Peyer's patch (tissue), 4 donors: Measurements from ENCODE around the gene JPT2. TPM values are rescaled to one million over a fixed set of nuclear protein-coding genes. Genes with fewer than 3 reads are reported as not detected.

Experiments used
- DNase-seq, 3 donors: peaks; one replicate each; pipeline ENCODE4 v3.0.0-alpha.2; 2017 to 2019
- H3K27ac ChIP-seq, 4 donors: fragments of 200-600 bp; sonication (generic); one replicate each; pipeline ENCODE4 v1.5.1; 2016 to 2019
- H3K27me3 ChIP-seq, 2 donors: fragments of 200-600 bp; sonication (generic); one replicate each; pipeline ENCODE4 v1.5.1; 2019
- H3K36me3 ChIP-seq, 3 donors: fragments of 200-600 bp; sonication (generic); one replicate each; pipeline ENCODE4 v1.5.1; 2016 to 2019
- H3K4me1 ChIP-seq, 4 donors: fragments of 200-600 bp; sonication (generic); one replicate each; pipeline ENCODE4 v1.5.1; 2016 to 2019
- H3K4me3 ChIP-seq, 4 donors: fragments of 200-600 bp; sonication (generic); 1 replicate in 3 of 4; 2 replicates in 1 of 4; pipeline ENCODE4 v1.5.1; 2016 to 2019; ENCODE audit warnings: mild to moderate bottlenecking in 1 of 4
- H3K9me3 ChIP-seq, 4 donors: fragments of 200-600 bp; sonication (generic); one replicate each; pipeline ENCODE4 v1.5.1; 2016 to 2019; ENCODE audit warnings: mild to moderate bottlenecking in 1 of 4
- POLR2A ChIP-seq, 2 donors: fragments of 450-650 bp; IDR thresholded peaks; one replicate each; pipeline ENCODE4 v1.5.1; 2017; ENCODE audit warnings: antibody characterized with exemption in 2 of 2, mild to moderate bottlenecking in 2 of 2, moderate library complexity in 2 of 2
- total RNA-seq, 4 donors: library from RNA; depleted of rRNA; stranded (reverse); fragments of >200 nt; gene quantifications; one replicate each; pipeline ENCODE4 v1.1.0, GENCODE V29; 2016
- TF ChIP-seq, protein P1 (sequence below), 6 experiments: fragments of 450-650 bp in 4 of 6; fragments of 200-600 bp in 2 of 6; sonication (generic) in 1 of 6; IDR thresholded peaks; one replicate each; pipeline ENCODE4 v1.5.1; 2017 to 2019; ENCODE audit warnings: antibody characterized with exemption in 6 of 6, mild to moderate bottlenecking in 3 of 6, moderate library complexity in 1 of 6

The JPT2 gene
- total RNA-seq, 4 donors from 2014 or later = 22.7 to 32.3 (median 25.0) TPM

DNA sequence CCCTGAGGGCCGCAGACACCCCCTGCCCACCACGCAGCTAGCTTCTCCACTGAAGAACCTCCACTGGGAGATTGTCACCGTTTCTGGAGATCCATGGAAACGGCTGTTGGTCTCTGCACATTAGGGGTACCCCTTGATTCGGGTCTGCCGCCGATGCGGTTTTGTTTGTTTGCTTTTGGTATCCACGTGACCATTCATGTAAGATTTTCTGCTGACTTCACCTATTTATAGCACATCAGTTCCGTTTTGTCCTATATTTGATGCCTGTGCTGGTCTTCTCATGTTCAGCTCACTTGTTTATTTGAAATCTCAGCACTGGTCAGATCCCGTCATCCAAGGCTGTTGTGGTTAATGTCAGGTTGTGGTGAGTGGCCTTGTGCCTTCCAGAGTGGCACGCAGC, 44.8 kb upstream of the JPT2 start:
- H3K9me3 ChIP-seq = no peaks in the 10 kb centered on the region
- DNase-seq = no peak
- H3K4me3 ChIP-seq = no peak overlapping the region
- H3K27me3 ChIP-seq = no peaks in the 10 kb centered on the region
- no peaks in the 10 kb centered on the region for H3K4me1 ChIP-seq
- H3K36me3 ChIP-seq = peaks cover 0 to 68% (median 0%) of the 10 kb centered on the region in 3 donors
- TF ChIP-seq POLR2A (IDR thresholded peaks at IDR 0.05) = no peak
- TF ChIP-seq, protein P1, sequence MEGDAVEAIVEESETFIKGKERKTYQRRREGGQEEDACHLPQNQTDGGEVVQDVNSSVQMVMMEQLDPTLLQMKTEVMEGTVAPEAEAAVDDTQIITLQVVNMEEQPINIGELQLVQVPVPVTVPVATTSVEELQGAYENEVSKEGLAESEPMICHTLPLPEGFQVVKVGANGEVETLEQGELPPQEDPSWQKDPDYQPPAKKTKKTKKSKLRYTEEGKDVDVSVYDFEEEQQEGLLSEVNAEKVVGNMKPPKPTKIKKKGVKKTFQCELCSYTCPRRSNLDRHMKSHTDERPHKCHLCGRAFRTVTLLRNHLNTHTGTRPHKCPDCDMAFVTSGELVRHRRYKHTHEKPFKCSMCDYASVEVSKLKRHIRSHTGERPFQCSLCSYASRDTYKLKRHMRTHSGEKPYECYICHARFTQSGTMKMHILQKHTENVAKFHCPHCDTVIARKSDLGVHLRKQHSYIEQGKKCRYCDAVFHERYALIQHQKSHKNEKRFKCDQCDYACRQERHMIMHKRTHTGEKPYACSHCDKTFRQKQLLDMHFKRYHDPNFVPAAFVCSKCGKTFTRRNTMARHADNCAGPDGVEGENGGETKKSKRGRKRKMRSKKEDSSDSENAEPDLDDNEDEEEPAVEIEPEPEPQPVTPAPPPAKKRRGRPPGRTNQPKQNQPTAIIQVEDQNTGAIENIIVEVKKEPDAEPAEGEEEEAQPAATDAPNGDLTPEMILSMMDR (IDR thresholded peaks at IDR 0.05) = no peak
- H3K27ac ChIP-seq = no peak overlapping the region

DNA sequence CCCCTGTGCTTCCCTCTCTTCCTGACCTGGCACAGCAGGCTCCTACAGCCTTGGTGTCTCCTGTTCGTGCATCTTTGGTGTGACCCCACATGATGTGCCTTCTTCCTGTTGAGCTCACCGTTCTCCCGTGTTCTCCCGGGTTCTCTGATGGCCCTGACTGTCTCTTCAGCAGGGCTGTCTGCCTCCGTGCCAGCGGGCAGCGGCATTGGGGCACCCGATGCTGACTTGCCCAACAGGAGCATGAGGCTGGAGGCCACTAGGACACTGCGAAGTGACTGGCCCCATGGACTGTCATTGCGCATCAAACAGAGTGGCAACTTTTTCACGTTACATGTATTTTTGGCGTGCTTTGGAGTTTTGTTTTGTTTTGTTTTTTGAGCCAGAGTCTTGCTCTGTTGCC, 43.5 kb upstream of the JPT2 start:
- no peaks in the 10 kb centered on the region for H3K9me3 ChIP-seq
- no peaks in the 10 kb centered on the region for H3K27me3 ChIP-seq
- peaks cover 0 to 67% (median 0%) of the 10 kb centered on the region in 3 donors for H3K36me3 ChIP-seq
- no peaks in the 10 kb centered on the region for H3K4me1 ChIP-seq
- TF ChIP-seq, protein P1 (IDR thresholded peaks at IDR 0.05) = no peak
- no peak for TF ChIP-seq POLR2A (IDR thresholded peaks at IDR 0.05)
- no peak overlapping the region for H3K4me3 ChIP-seq
- DNase-seq = no peak
- H3K27ac ChIP-seq = no peak overlapping the region

DNA sequence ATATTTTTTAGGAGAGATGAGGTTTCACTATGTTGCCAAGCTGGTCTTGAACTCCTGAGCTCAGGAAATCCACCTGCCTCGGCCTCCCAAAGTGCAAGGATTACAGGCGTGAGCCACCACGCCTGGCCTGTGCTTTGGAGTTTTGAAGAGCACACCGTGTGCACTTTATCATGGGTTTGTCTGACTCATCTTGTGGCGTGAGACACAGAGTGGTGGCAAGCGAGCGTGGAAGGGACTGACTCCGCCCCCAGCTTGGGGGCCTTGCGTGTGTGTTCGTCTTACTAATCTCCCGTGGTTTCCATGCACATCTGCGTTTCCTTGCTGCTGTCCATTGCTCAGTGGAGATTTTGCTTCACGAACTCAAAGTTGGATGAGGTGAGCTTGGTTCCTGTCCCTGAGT, 43.0 kb upstream of the JPT2 start:
- H3K4me3 ChIP-seq = no peak overlapping the region
- no peak overlapping the region for H3K27ac ChIP-seq
- TF ChIP-seq, protein P1 (IDR thresholded peaks at IDR 0.05) = no peak
- no peak for TF ChIP-seq POLR2A (IDR thresholded peaks at IDR 0.05)
- no peaks in the 10 kb centered on the region for H3K27me3 ChIP-seq
- H3K36me3 ChIP-seq = peaks cover 0 to 66% (median 0%) of the 10 kb centered on the region in 3 donors
- H3K9me3 ChIP-seq = no peaks in the 10 kb centered on the region
- H3K4me1 ChIP-seq = no peaks in the 10 kb centered on the region
- DNase-seq = no peak

DNA sequence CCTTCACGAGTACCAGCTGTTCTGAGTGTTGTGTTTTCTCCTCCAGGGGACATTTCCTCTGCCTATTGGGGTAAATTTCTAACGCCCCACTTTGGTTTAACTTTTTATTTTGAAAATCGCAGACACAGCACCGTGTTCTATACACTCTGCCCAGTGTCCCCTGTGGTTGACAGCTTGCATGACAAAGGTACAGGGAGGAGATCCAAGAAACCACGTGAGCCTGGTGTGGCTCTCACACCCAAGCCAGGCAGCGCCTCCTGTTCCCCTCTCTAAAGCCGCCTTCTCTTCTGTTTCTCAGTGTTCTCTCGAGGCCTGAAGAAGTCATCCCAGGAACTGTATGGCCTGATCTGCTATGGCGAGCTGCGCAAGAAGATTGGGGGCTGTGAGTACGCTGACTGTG, 40.6 kb upstream of the JPT2 start:
- DNase-seq = no peak
- Histone ChIP-seq H3K27ac (no peak overlapping the region), H3K9me3 (no peaks in the 10 kb centered on the region), H3K27me3 (no peaks in the 10 kb centered on the region), H3K36me3 (peaks cover 0 to 81% (median 0%) of the 10 kb centered on the region in 3 donors), H3K4me1 (no peaks in the 10 kb centered on the region), H3K4me3 (no peak overlapping the region)
- TF ChIP-seq POLR2A (IDR thresholded peaks at IDR 0.05) = no peak

DNA sequence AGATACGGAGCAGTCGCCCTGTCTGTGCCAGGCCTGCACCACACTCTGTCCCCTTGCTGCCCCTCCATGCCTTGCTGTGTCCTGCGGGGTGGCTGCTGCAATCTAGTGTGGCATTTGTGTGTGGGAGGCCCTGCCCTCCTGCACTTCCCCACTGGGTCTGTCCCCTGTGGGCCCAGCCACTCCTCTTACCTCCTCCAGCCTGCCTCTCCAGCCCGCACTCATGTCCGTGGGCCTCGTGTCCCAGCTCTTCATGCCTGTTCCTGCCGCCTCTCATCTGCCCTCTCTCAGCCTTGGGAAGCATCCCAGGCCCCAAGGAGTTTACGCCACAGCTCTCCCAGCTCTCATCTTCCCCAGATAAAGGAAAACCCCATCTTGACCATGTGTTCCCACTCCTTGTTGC, 39.3 kb upstream of the JPT2 start:
- DNase-seq = no peak
- TF ChIP-seq, protein P1 (IDR thresholded peaks at IDR 0.05) = no peak
- TF ChIP-seq POLR2A (IDR thresholded peaks at IDR 0.05) = no peak
- no peak overlapping the region for H3K4me3 ChIP-seq
- no peaks in the 10 kb centered on the region for H3K9me3 ChIP-seq
- H3K4me1 ChIP-seq = no peaks in the 10 kb centered on the region
- H3K36me3 ChIP-seq = peaks cover 0 to 81% (median 0%) of the 10 kb centered on the region in 3 donors
- no peak overlapping the region for H3K27ac ChIP-seq
- H3K27me3 ChIP-seq = no peaks in the 10 kb centered on the region

DNA sequence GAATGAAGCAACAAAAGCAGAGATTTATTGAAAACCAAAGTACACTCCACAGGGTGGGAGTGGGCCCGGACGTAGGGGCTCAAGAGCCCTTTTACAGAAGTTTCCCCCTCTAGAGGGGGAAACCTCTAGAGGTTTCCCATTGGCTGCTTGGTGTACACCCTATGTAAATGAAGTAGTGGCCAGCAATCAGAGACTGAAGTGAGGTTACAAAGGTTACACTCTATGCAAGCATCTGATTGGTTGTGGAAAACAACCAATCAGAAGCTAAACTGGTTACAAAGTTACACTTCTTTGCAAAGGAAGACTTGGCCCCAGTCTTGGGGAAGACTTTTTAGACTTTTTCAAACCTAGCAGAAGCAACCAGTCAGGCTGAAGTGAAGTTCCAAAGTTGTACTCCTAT, 38.8 kb upstream of the JPT2 start:
- Histone ChIP-seq H3K27me3 (no peaks in the 10 kb centered on the region), H3K36me3 (peaks cover 0 to 81% (median 0%) of the 10 kb centered on the region in 3 donors), H3K4me3 (no peak overlapping the region), H3K4me1 (no peaks in the 10 kb centered on the region), H3K27ac (no peak overlapping the region), H3K9me3 (no peaks in the 10 kb centered on the region)
- no peak for DNase-seq
- TF ChIP-seq POLR2A (IDR thresholded peaks at IDR 0.05) = no peak
- TF ChIP-seq, protein P1 (IDR thresholded peaks at IDR 0.05) = no peak
